ENCODE measurements around the gene PPM1D.

PPM1D gene

DNA sequence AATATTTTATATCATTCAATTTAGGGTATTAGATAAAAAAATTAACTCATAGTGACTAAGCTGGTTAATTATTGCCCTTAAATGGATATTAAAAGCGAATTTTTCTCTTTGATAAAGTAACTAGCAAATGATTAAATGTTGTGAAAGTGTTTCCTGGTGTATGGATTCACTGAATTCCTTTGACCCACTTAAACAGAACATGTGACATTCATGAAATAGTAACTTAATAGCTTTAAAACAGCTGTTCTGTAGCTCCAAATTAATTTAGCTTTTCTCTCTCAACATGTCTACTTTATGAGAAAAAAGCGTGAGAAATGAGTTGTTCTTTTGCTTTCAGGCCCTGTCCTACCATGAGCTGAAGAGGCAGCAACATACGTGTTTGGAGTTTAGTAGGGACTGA is 37.6 kb upstream of the PPM1D start:
- no peaks in the 10 kb centered on the region for H4K20me1 ChIP-seq (ENCODE audit: insufficient read depth, low read length)
- H3K27me3 ChIP-seq (ENCODE audit: low read depth, low read length): no peaks in the 10 kb centered on the region
- H3K36me3 ChIP-seq (replicated peaks; ENCODE audit: low read depth, low read length): no peaks in the 10 kb centered on the region
- no peak overlapping the region for H3K4me3 ChIP-seq (ENCODE audit: low read length)
- no peak overlapping the region for H2AFZ ChIP-seq (ENCODE audit: low read depth, low read length)
- no peaks in the 10 kb centered on the region for H3K4me1 ChIP-seq (ENCODE audit: low read length)
- H3K79me2 ChIP-seq (ENCODE audit: low read length): no peaks in the 10 kb centered on the region
- TF ChIP-seq CTCF (IDR thresholded peaks at IDR 0.05; ENCODE audit: low read depth, low read length) (no peak), EZH2phosphoT487 (IDR thresholded peaks at IDR 0.05; ENCODE audit: low read depth) (no peak)
- H3K9me3 ChIP-seq (ENCODE audit: insufficient read depth, low read length): peaks cover 8% of the 10 kb centered on the region; the same call in 1 of the 2 replicates
- no peak overlapping the region for H3K27ac ChIP-seq (ENCODE audit: low read length)
- H3K4me2 ChIP-seq (ENCODE audit: low read length): no peak overlapping the region
- no peak overlapping the region for H3K9ac ChIP-seq (ENCODE audit: low read length)

GRCh38 chr17:60563743-60564142 is 36.2 kb upstream of the PPM1D start:
- H3K79me2 ChIP-seq (ENCODE audit: low read length): no peaks in the 10 kb centered on the region

DNA sequence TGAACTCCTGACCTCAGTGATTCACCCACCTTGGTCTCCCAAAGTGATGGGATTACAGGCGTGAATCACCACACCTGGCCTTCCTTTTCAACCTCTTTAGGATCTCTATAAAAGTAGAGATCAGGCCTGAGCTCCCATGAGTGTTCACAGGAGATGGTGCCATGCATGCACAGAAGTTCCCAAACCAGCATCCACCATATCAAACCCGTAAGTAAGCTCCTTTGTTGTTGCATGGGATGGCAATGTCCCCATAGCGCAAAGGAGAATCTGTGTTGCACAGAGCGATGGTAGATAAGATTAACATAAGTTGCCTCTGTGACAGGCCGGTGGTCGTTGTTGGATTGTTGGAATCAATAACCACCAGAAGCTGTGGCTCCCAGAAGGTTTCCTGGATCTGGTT is 34.8 kb upstream of the PPM1D start:
- no peaks in the 10 kb centered on the region for H3K9me3 ChIP-seq (ENCODE audit: insufficient read depth, low read length)
- no peaks in the 10 kb centered on the region for H3K36me3 ChIP-seq (replicated peaks; ENCODE audit: low read depth, low read length)
- H3K4me2 ChIP-seq (ENCODE audit: low read length): no peak overlapping the region
- H2AFZ ChIP-seq (ENCODE audit: low read depth, low read length): no peak overlapping the region
- TF ChIP-seq EZH2phosphoT487 (IDR thresholded peaks at IDR 0.05; ENCODE audit: low read depth): no peak
- no peak for TF ChIP-seq CTCF (IDR thresholded peaks at IDR 0.05; ENCODE audit: low read depth, low read length)
- no peak overlapping the region for H3K4me3 ChIP-seq (ENCODE audit: low read length)
- peaks cover 3% of the 10 kb centered on the region; the same call in 1 of the 2 replicates for H3K4me1 ChIP-seq (ENCODE audit: low read length)
- H4K20me1 ChIP-seq (ENCODE audit: insufficient read depth, low read length): no peaks in the 10 kb centered on the region
- no peak overlapping the region for H3K9ac ChIP-seq (ENCODE audit: low read length)
- H3K27ac ChIP-seq (ENCODE audit: low read length): no peak overlapping the region
- no peaks in the 10 kb centered on the region for H3K27me3 ChIP-seq (ENCODE audit: low read depth, low read length)
- no peaks in the 10 kb centered on the region for H3K79me2 ChIP-seq (ENCODE audit: low read length)

More at GRCh38 chr17:60563743-60564142, 36.2 kb upstream of the PPM1D start:
- Histone ChIP-seq H3K27me3 (ENCODE audit: low read depth, low read length) (no peaks in the 10 kb centered on the region), H4K20me1 (ENCODE audit: insufficient read depth, low read length) (no peaks in the 10 kb centered on the region), H3K36me3 (replicated peaks; ENCODE audit: low read depth, low read length) (no peaks in the 10 kb centered on the region), H3K4me2 (ENCODE audit: low read length) (no peak overlapping the region), H2AFZ (ENCODE audit: low read depth, low read length) (no peak overlapping the region), H3K9ac (ENCODE audit: low read length) (no peak overlapping the region), H3K9me3 (ENCODE audit: insufficient read depth, low read length) (no peaks in the 10 kb centered on the region), H3K27ac (ENCODE audit: low read length) (no peak overlapping the region), H3K4me1 (ENCODE audit: low read length) (no peaks in the 10 kb centered on the region), H3K4me3 (ENCODE audit: low read length) (no peak overlapping the region)
- TF ChIP-seq EZH2phosphoT487 (IDR thresholded peaks at IDR 0.05; ENCODE audit: low read depth): no peak

- H3K4me3 ChIP-seq (ENCODE audit: low read length): no peak overlapping the region
- no peaks in the 10 kb centered on the region for H3K79me2 ChIP-seq (ENCODE audit: low read length)
- no peaks in the 10 kb centered on the region for H4K20me1 ChIP-seq (ENCODE audit: insufficient read depth, low read length)
- no peak overlapping the region for H3K27ac ChIP-seq (ENCODE audit: low read length)
- H3K4me2 ChIP-seq (ENCODE audit: low read length): no peak overlapping the region
- no peak overlapping the region for H3K9ac ChIP-seq (ENCODE audit: low read length)
- H3K4me1 ChIP-seq (ENCODE audit: low read length): peaks cover 8% of the 10 kb centered on the region; the same call in 1 of the 2 replicates
- no peaks in the 10 kb centered on the region for H3K27me3 ChIP-seq (ENCODE audit: low read depth, low read length)
- H3K36me3 ChIP-seq (replicated peaks; ENCODE audit: low read depth, low read length): no peaks in the 10 kb centered on the region
- H3K9me3 ChIP-seq (ENCODE audit: insufficient read depth, low read length): no peaks in the 10 kb centered on the region
- no peak overlapping the region for H2AFZ ChIP-seq (ENCODE audit: low read depth, low read length)
- TF ChIP-seq EZH2phosphoT487 (IDR thresholded peaks at IDR 0.05; ENCODE audit: low read depth) (no peak), CTCF (IDR thresholded peaks at IDR 0.05; ENCODE audit: low read depth, low read length) (no peak)
Measured at GRCh38 chr17:60573236-60574051, 26.5 kb upstream of the PPM1D start.

Data from OCI-LY3 (cell line).